ENCODE measurements around the gene SLC25A43. TPM values are rescaled to one million over a fixed set of nuclear protein-coding genes. Genes with fewer than 3 reads are reported as not detected.

The SLC25A43 gene
- total RNA-seq, 2 experiments from 2014 or later = 0.91 to 1.0 TPM

GRCh38 chrX:119401569-119401968 is 2.4 kb downstream of the SLC25A43 start:
- no peak overlapping the region for H3K4me3 ChIP-seq (ENCODE audit: low read length)
- no peak overlapping the region for H3K27ac ChIP-seq (ENCODE audit: low read depth in 1 of 2, low read length in 2 of 2)
- H3K4me3 Mint-ChIP-seq = peak overlapping the region; percentile 50
- intact Hi-C loops (cut with DNase I, micrococcal nuclease) = no loop called here
- ChIA-PET CTCF (no interaction called here), POLR2A (no interaction called here)
- peaks cover 17% of the 10 kb centered on the region for H3K4me1 Mint-ChIP-seq (ENCODE audit: low read depth)
- TF ChIP-seq, protein P1, sequence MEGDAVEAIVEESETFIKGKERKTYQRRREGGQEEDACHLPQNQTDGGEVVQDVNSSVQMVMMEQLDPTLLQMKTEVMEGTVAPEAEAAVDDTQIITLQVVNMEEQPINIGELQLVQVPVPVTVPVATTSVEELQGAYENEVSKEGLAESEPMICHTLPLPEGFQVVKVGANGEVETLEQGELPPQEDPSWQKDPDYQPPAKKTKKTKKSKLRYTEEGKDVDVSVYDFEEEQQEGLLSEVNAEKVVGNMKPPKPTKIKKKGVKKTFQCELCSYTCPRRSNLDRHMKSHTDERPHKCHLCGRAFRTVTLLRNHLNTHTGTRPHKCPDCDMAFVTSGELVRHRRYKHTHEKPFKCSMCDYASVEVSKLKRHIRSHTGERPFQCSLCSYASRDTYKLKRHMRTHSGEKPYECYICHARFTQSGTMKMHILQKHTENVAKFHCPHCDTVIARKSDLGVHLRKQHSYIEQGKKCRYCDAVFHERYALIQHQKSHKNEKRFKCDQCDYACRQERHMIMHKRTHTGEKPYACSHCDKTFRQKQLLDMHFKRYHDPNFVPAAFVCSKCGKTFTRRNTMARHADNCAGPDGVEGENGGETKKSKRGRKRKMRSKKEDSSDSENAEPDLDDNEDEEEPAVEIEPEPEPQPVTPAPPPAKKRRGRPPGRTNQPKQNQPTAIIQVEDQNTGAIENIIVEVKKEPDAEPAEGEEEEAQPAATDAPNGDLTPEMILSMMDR (IDR thresholded peaks at IDR 0.05) = no peak
- no peaks in the 10 kb centered on the region for H3K9me3 ChIP-seq (ENCODE audit: control insufficient read depth in 1 of 2, insufficient read depth in 1 of 2, low read length in 2 of 2)
- no peaks in the 10 kb centered on the region for H3K9me3 Mint-ChIP-seq
- no peak for ATAC-seq (ENCODE audit: poor library complexity)
- DNase-seq = no peak
- H3K36me3 Mint-ChIP-seq (ENCODE audit: low read depth) = no peaks in the 10 kb centered on the region
- H3K36me3 ChIP-seq (ENCODE audit: insufficient read depth, low read length) = no peaks in the 10 kb centered on the region
- H3K27me3 ChIP-seq (ENCODE audit: control insufficient read depth in 1 of 2, insufficient read depth in 2 of 2, low read length in 2 of 2) = no peaks in the 10 kb centered on the region
- H3K4me1 ChIP-seq (ENCODE audit: insufficient read depth, low read length) = peaks cover 20% of the 10 kb centered on the region
- peak overlapping the region; percentile 2 for H3K27ac Mint-ChIP-seq
- no peaks in the 10 kb centered on the region for H3K27me3 Mint-ChIP-seq

DNA sequence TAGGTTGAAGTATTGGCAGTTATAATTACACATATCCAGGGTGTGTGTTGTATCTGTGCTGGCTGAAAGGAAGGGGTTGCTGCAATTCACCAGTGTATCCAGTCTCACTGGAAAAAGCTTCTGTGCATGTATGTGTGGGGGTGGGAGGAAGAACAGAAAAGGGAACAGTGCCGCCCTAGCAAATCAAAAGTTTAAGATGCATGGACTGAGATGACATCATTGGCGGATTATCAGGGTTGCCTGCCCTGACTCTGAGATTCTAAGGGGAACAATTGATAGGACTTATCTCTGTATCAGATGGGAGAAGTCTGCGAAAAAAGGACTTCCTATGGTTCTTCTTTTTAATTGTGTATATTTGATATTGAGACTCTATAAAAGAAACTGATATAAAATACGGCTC is 3.5 kb downstream of the SLC25A43 start:
- TF ChIP-seq, protein P1 (IDR thresholded peaks at IDR 0.05) = no peak
- H3K4me1 ChIP-seq (ENCODE audit: insufficient read depth, low read length) = peaks cover 20% of the 10 kb centered on the region
- ChIA-PET POLR2A (no interaction called here), CTCF (no interaction called here)
- intact Hi-C loops (cut with DNase I, micrococcal nuclease) = no loop called here
- peak overlapping the region; percentile 15 for H3K27ac Mint-ChIP-seq
- no peaks in the 10 kb centered on the region for H3K36me3 ChIP-seq (ENCODE audit: insufficient read depth, low read length)
- H3K4me3 Mint-ChIP-seq = no peak overlapping the region
- no peak for ATAC-seq (ENCODE audit: poor library complexity)
- H3K4me3 ChIP-seq (ENCODE audit: low read length) = no peak overlapping the region
- no peaks in the 10 kb centered on the region for H3K9me3 ChIP-seq (ENCODE audit: control insufficient read depth in 1 of 2, insufficient read depth in 1 of 2, low read length in 2 of 2)
- no peak overlapping the region for H3K27ac ChIP-seq (ENCODE audit: low read depth in 1 of 2, low read length in 2 of 2)
- no peak for DNase-seq
- H3K4me1 Mint-ChIP-seq (ENCODE audit: low read depth) = peaks cover 17% of the 10 kb centered on the region
- H3K27me3 Mint-ChIP-seq = no peaks in the 10 kb centered on the region
- no peaks in the 10 kb centered on the region for H3K9me3 Mint-ChIP-seq
- no peaks in the 10 kb centered on the region for H3K27me3 ChIP-seq (ENCODE audit: control insufficient read depth in 1 of 2, insufficient read depth in 2 of 2, low read length in 2 of 2)
- H3K36me3 Mint-ChIP-seq (ENCODE audit: low read depth) = no peaks in the 10 kb centered on the region

- no peaks in the 10 kb centered on the region for H3K36me3 Mint-ChIP-seq (ENCODE audit: low read depth)
- Histone ChIP-seq H3K27ac (ENCODE audit: low read depth in 1 of 2, low read length in 2 of 2) (no peak overlapping the region), H3K27me3 (ENCODE audit: control insufficient read depth in 1 of 2, insufficient read depth in 2 of 2, low read length in 2 of 2) (no peaks in the 10 kb centered on the region), H3K4me1 (ENCODE audit: insufficient read depth, low read length) (no peaks in the 10 kb centered on the region), H3K9me3 (ENCODE audit: control insufficient read depth in 1 of 2, insufficient read depth in 1 of 2, low read length in 2 of 2) (no peaks in the 10 kb centered on the region), H3K36me3 (ENCODE audit: insufficient read depth, low read length) (no peaks in the 10 kb centered on the region), H3K4me3 (ENCODE audit: low read length) (no peak overlapping the region)
- intact Hi-C loops (cut with DNase I, micrococcal nuclease) = no loop called here
- H3K27me3 Mint-ChIP-seq = no peaks in the 10 kb centered on the region
- TF ChIP-seq, protein P1 (IDR thresholded peaks at IDR 0.05) = no peak
- DNase-seq (no peak), ATAC-seq (ENCODE audit: poor library complexity) (no peak)
- H3K27ac Mint-ChIP-seq = no peak overlapping the region
- H3K4me3 Mint-ChIP-seq = no peak overlapping the region
- H3K4me1 Mint-ChIP-seq (ENCODE audit: low read depth) = peaks cover under 1% of the 10 kb centered on the region
- H3K9me3 Mint-ChIP-seq = no peaks in the 10 kb centered on the region
- CTCF ChIA-PET = no interaction called here
- POLR2A ChIA-PET = no interaction called here
Measured at GRCh38 chrX:119406776-119407175, 7.6 kb downstream of the SLC25A43 start.

Data from CD4-positive, alpha-beta T cell (primary cell).